ENCODE results near the gene ZNRF2. TPM values are rescaled to one million over a fixed set of nuclear protein-coding genes. Genes with fewer than 3 reads are reported as not detected.

The ZNRF2 gene
- total and polyA plus RNA-seq, 2 of the 13 experiments (the other 11 are each of a cell fraction or from before 2014, with no cell fraction given) = 3.5 to 7.7 TPM

DNA sequence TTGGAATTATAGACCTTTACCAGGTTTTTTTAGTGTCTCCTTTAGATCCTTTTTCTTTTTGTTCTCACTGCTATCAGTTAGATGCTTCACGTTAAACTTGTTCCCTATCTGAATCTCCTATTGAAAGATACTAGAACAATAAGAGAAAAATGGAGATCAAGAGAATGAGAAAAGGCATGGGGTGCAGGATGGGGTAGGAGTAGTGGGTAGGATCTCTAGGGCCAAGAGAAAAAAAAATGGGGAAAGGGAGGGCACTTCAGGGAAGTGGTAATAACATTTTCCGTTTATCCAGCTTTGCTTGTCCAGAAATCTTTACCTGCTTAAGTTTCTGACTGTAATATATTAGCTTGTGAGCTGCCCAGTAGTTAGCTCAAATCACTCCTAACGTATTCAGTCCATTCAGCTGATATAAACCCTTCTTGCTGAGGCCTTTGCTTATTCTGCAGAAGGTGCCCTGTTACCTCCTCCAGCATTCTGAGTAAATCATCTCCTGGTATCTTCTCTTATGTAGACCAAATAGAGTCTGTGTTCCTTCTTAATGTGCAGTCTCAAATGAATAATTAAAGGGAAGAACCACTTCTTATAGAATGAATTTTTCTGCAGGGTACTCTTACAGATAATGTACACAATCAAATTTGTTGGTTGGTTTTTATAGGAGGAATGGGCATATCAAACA is 69.7 kb downstream of the ZNRF2 start:
- TF ChIP-seq SRY (CRISPR knock-in tag; IDR thresholded peaks at IDR 0.05) = no peak
- TF ChIP-seq, protein P1, sequence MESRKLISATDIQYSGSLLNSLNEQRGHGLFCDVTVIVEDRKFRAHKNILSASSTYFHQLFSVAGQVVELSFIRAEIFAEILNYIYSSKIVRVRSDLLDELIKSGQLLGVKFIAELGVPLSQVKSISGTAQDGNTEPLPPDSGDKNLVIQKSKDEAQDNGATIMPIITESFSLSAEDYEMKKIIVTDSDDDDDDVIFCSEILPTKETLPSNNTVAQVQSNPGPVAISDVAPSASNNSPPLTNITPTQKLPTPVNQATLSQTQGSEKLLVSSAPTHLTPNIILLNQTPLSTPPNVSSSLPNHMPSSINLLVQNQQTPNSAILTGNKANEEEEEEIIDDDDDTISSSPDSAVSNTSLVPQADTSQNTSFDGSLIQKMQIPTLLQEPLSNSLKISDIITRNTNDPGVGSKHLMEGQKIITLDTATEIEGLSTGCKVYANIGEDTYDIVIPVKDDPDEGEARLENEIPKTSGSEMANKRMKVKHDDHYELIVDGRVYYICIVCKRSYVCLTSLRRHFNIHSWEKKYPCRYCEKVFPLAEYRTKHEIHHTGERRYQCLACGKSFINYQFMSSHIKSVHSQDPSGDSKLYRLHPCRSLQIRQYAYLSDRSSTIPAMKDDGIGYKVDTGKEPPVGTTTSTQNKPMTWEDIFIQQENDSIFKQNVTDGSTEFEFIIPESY (CRISPR knock-in tag; IDR thresholded peaks at IDR 0.05) = no peak
- TF ChIP-seq ZC3H13 (CRISPR knock-in tag; IDR thresholded peaks at IDR 0.05) = no peak
- no peak for TF ChIP-seq HHEX (CRISPR knock-in tag; IDR thresholded peaks at IDR 0.05)
- no peak for TF ChIP-seq ZNF709 (CRISPR knock-in tag; IDR thresholded peaks at IDR 0.05)
- no peak for TF ChIP-seq TSC22D2 (CRISPR knock-in tag; IDR thresholded peaks at IDR 0.05; ENCODE audit: borderline replicate concordance)
- TF ChIP-seq POLR2A (IDR thresholded peaks at IDR 0.05; ENCODE audit: insufficient read depth in 1 of 2, low read depth in 2 of 2, low read length in 2 of 2) = no peak
- TF ChIP-seq KLF15 (CRISPR knock-in tag; IDR thresholded peaks at IDR 0.05; ENCODE audit: borderline replicate concordance) = no peak
- CTCF ChIA-PET (ENCODE audit: low intra/inter-chr PET ratio, low total read pairs) = no interaction called here
- WGBS (ENCODE audit: low lambda C conversion rate) = 96% methylated on average over 3 of the region's 3 CpGs

More for the DNA sequence above, 69.7 kb downstream of the ZNRF2 start:
- POLR2A ChIA-PET = no interaction called here
- no peak overlapping the region for H3K27ac ChIP-seq (ENCODE audit: extremely low read length, insufficient read depth, low read length)
- no peaks in the 10 kb centered on the region for H3K27me3 ChIP-seq (ENCODE audit: control insufficient read depth in 1 of 2, insufficient read depth in 2 of 2, low read length in 2 of 2)
- FAIRE-seq = no peak
- in situ Hi-C loops (cut with HindIII; ENCODE audit: extremely low pct_ligation_motif_present, low pct_unique_long_range_greater_than_20kb) = no loop called here
- H3K4me1 ChIP-seq (ENCODE audit: insufficient read depth, low read length) = no peaks in the 10 kb centered on the region
- peaks cover 2 to 10% of the 10 kb centered on the region in 2 experiments; a peak in 1 of 5 replicates for H3K36me3 ChIP-seq (replicated peaks in 1 of 2; ENCODE audit: control insufficient read depth in 1 of 2, insufficient read depth in 2 of 2, low read length in 2 of 2)
- no peaks in the 10 kb centered on the region for H3K9me3 ChIP-seq (ENCODE audit: low read length)
- no TSS peak for BruUV-seq (replicated peaks)
- H3K9ac ChIP-seq (ENCODE audit: insufficient read depth, low read depth, low read length) = no peak overlapping the region
- H2AFZ ChIP-seq (ENCODE audit: low read length) = no peak overlapping the region
- no peak overlapping the region for H3K4me2 ChIP-seq (ENCODE audit: low read depth, low read length)
- no peaks in the 10 kb centered on the region for H4K20me1 ChIP-seq (ENCODE audit: insufficient read depth, low read length)
- no peak for ATAC-seq
- intact Hi-C loops (cut with micrococcal nuclease; ENCODE audit: unreplicated experiment) = no loop called here
- no peak for DNase-seq (ENCODE audit: low spot score)
- no peak overlapping the region for H3K4me3 ChIP-seq (replicated peaks in 1 of 3; ENCODE audit: insufficient read depth in 1 of 3, low read depth in 2 of 3, low read length in 3 of 3)
- peaks cover 4% of the 10 kb centered on the region for H3K79me2 ChIP-seq (ENCODE audit: insufficient read depth, low read length)

Data from HepG2 (cell line).